DND-41 (cell line): Measurements from ENCODE around the gene APBB2.

Source experiments
- EZH2 ChIP-seq: IDR thresholded peaks from 3 replicates; pipeline ENCODE4 v1.6.1; 2012; ENCODE audit warnings: borderline replicate concordance, low read depth, mild to moderate bottlenecking, moderate library complexity, low read length, inconsistent platforms; ENCODE audit not compliant: severe bottlenecking
- TF ChIP-seq, protein P1 (sequence below): IDR thresholded peaks from 2 replicates; pipeline ENCODE4 v1.5.1; 2012; ENCODE audit warnings: borderline replicate concordance, low read length, moderate library complexity, mild to moderate bottlenecking; ENCODE audit not compliant: poor library complexity, severe bottlenecking; ENCODE audit errors: extremely low read depth

- TF ChIP-seq, protein P1, sequence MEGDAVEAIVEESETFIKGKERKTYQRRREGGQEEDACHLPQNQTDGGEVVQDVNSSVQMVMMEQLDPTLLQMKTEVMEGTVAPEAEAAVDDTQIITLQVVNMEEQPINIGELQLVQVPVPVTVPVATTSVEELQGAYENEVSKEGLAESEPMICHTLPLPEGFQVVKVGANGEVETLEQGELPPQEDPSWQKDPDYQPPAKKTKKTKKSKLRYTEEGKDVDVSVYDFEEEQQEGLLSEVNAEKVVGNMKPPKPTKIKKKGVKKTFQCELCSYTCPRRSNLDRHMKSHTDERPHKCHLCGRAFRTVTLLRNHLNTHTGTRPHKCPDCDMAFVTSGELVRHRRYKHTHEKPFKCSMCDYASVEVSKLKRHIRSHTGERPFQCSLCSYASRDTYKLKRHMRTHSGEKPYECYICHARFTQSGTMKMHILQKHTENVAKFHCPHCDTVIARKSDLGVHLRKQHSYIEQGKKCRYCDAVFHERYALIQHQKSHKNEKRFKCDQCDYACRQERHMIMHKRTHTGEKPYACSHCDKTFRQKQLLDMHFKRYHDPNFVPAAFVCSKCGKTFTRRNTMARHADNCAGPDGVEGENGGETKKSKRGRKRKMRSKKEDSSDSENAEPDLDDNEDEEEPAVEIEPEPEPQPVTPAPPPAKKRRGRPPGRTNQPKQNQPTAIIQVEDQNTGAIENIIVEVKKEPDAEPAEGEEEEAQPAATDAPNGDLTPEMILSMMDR = no peak
- no peak for TF ChIP-seq EZH2
These were observed 445.1 kb downstream of the APBB2 start for GRCh38 chr4:40769266-40769665.
